Measurements from ENCODE around the gene AKAP13. TPM values are rescaled to one million over a fixed set of nuclear protein-coding genes. Genes with fewer than 3 reads are reported as not detected.
"Not testable (repeated sequence)": the region's sequence is repeated elsewhere in the genome, so short reads cannot be mapped to it uniquely, and the experiment has no call there.

Gene AKAP13
- total RNA-seq, 2 donors from 2014 or later = 87.3 to 106 TPM

DNA sequence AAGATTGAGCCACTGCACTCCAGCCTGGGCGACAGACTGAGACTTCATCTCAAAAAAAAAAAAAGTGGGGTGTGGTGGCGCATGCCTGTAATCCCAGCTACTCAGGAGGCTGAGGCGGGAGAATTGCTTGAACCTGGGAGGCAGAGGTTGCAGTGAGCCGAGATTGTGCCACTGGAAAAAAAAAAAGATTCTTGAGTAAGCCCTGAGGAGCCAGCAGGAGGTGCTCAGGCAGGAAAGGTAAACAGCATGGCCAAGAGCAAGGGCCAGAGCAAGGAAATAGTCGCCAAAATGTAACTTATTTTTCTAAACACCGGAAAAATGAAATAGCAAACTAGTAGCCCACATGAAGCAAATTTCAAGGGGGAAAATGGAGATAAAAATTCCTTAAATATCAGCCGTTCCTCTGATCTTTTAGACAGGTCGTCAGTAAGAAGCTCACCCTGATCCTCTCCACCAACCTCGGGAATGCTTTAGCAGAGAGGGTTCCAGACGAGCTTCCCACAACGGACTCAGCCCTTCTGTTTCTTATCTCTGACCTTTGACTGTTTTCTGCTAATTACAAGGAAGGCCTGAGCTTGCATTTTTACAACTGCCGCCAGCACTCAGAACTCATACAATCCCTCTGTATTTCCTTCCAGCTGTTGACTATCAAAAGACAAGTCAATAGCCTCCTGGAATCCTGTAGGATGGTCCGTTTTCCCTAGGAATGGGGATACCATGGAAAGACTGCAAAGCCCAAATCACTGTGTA, 45.0 kb upstream of the AKAP13 start:
- peak; percentile 72 for DNase-seq
- Histone ChIP-seq H3K27ac (peak overlapping the region; percentile 68), H3K9ac (ENCODE audit: low read depth in 2 of 2, low read length in 2 of 2) (peak overlapping the region in 1 of 2 donors; percentile 47)

DNA sequence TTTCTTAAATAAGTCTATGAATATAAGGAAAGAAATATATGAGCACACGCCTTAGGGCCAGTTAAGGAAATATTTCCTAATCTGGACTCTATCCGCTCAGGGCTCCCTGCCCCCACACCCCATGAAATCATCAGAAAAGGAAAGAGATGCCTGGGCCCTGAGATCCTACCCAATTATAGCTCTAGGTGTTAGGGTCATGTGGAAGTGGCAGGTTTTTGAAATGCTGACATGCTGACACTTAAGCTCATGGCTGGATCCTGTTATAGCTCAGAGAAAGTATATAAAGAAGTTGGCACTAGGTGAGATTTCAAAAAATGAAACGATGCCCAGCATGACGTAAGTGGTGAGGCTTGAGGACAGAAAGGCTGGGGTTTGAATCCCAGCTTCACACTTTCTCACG, 43.5 kb upstream of the AKAP13 start:
- no peaks in the 10 kb centered on the region for H3K36me3 ChIP-seq
- H3K4me1 ChIP-seq = no peaks in the 10 kb centered on the region
- H3K4me3 ChIP-seq = no peak overlapping the region
- intact Hi-C loops (cut with DNase I) = no loop called here
- TF ChIP-seq, protein P1, sequence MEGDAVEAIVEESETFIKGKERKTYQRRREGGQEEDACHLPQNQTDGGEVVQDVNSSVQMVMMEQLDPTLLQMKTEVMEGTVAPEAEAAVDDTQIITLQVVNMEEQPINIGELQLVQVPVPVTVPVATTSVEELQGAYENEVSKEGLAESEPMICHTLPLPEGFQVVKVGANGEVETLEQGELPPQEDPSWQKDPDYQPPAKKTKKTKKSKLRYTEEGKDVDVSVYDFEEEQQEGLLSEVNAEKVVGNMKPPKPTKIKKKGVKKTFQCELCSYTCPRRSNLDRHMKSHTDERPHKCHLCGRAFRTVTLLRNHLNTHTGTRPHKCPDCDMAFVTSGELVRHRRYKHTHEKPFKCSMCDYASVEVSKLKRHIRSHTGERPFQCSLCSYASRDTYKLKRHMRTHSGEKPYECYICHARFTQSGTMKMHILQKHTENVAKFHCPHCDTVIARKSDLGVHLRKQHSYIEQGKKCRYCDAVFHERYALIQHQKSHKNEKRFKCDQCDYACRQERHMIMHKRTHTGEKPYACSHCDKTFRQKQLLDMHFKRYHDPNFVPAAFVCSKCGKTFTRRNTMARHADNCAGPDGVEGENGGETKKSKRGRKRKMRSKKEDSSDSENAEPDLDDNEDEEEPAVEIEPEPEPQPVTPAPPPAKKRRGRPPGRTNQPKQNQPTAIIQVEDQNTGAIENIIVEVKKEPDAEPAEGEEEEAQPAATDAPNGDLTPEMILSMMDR (IDR thresholded peaks at IDR 0.05) = no peak
- no peaks in the 10 kb centered on the region for H3K27me3 ChIP-seq
- no peak overlapping the region for H3K27ac ChIP-seq
- no peak overlapping the region for H3K9ac ChIP-seq (ENCODE audit: low read depth in 2 of 2, low read length in 2 of 2)
- no peaks in the 10 kb centered on the region for H3K9me3 ChIP-seq
- DNase-seq = no peak

More for the DNA sequence above, 45.0 kb upstream of the AKAP13 start:
- no peaks in the 10 kb centered on the region for H3K27me3 ChIP-seq
- intact Hi-C loops (cut with DNase I) = no loop called here
- no peak overlapping the region for H3K4me3 ChIP-seq
- H3K36me3 ChIP-seq = no peaks in the 10 kb centered on the region
- TF ChIP-seq, protein P1 (IDR thresholded peaks at IDR 0.05) = no peak
- no peaks in the 10 kb centered on the region for H3K9me3 ChIP-seq
- peaks cover 3% of the 10 kb centered on the region for H3K4me1 ChIP-seq

DNA sequence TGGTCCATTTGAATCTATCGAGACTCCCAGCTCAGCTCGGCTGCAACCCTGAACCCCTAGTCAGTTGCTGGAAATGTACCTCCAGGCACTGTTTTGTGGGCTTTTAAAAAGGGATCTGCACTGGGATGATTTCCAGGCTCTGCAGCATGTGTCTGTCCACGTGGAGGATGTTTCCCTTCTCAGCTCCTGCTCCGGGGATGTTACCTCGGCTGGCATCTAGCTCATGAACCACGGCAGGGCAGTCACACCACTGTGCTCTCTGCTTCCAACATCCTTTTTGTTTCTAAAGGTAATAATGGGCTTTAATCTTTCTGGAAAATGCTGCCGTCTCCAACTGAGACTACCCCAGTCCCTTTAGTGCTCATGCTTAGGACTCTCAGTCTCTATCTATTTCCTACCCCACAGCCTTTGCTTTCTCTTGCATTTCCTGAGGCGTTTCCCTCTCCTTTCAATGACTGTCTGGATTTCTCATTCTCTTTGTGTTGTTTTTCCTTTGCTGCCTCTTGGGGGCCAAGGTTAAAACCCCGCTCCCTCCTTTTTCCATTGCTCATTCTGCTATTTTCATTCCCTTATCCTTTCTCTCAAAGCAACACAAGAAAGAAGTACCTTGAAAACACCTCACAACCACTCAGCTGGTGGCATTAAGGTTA, 42.9 kb upstream of the AKAP13 start:
- DNase-seq = no peak
- intact Hi-C loops (cut with DNase I) = no loop called here
- TF ChIP-seq, protein P1 (IDR thresholded peaks at IDR 0.05) = no peak
- H3K27ac ChIP-seq = no peak overlapping the region
- no peaks in the 10 kb centered on the region for H3K27me3 ChIP-seq
- no peaks in the 10 kb centered on the region for H3K36me3 ChIP-seq
- H3K4me1 ChIP-seq = no peaks in the 10 kb centered on the region
- no peak overlapping the region for H3K4me3 ChIP-seq
- no peaks in the 10 kb centered on the region for H3K9me3 ChIP-seq
- no peak overlapping the region for H3K9ac ChIP-seq (ENCODE audit: low read depth in 2 of 2, low read length in 2 of 2)

DNA sequence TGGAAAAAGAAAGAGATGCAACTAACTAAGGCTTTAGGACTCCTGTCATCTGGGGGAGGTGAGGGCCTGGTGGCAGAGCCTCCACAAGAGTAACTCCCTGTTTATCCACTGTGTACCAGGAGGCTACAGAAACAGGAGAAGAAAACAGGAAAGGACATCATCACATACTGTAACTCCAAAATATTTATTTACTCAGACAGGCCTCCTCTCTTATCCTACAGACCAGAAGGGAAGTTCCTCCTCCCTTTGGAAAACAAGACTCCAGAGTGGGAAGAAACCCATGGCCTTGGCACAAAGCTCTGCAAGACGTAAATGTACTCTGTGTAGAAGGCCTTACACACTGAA, 40.1 kb upstream of the AKAP13 start:
- no peaks in the 10 kb centered on the region for H3K27me3 ChIP-seq
- TF ChIP-seq, protein P1 (IDR thresholded peaks at IDR 0.05) = no peak
- no peak overlapping the region for H3K4me3 ChIP-seq
- no peaks in the 10 kb centered on the region for H3K36me3 ChIP-seq
- H3K4me1 ChIP-seq = no peaks in the 10 kb centered on the region
- DNase-seq = no peak
- no peaks in the 10 kb centered on the region for H3K9me3 ChIP-seq
- no peak overlapping the region for H3K9ac ChIP-seq (ENCODE audit: low read depth in 2 of 2, low read length in 2 of 2)
- intact Hi-C loops (cut with DNase I) = no loop called here
- H3K27ac ChIP-seq = no peak overlapping the region

DNA sequence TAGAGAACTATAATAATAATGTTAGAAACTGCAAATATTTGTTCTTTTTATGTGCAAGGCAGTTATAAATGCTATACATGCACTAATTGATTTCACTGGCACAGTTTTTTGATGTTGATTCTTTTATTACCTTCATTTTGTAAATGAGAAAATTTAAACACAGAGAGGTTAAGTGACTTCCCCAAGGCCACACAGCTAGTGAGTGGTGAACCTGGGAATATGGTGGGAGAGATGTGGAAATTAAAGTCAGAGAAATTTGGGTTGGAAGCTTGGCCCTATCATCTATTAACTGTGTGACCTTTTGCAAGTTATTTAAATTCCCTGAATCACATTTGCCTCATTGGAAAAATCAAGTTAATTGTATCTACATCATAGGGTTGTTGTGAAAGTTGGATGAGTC, 39.6 kb upstream of the AKAP13 start:
- H3K9ac ChIP-seq (ENCODE audit: low read depth in 2 of 2, low read length in 2 of 2) = no peak overlapping the region
- H3K27me3 ChIP-seq = no peaks in the 10 kb centered on the region
- no peaks in the 10 kb centered on the region for H3K9me3 ChIP-seq
- intact Hi-C loops (cut with DNase I) = no loop called here
- H3K27ac ChIP-seq = no peak overlapping the region
- TF ChIP-seq, protein P1 (IDR thresholded peaks at IDR 0.05) = no peak
- no peaks in the 10 kb centered on the region for H3K4me1 ChIP-seq
- H3K36me3 ChIP-seq = no peaks in the 10 kb centered on the region
- H3K4me3 ChIP-seq = no peak overlapping the region
- no peak for DNase-seq

DNA sequence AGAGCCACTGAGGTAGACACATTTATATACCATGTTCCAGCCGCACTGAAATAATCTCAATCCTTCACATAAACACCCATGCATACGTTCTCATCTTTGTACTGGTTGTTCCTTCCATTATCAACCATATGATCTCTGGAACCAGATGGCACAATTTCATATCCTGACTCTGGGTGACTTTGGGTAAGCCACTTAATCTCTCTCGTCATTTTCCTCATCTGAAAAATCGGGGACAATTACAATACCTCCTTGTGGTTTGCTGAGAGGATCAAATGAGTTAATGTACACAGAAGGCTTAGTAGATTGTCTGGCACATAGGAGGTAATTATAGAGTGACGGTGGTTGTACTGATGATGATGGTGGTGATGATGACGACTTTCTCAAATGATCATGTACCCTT, 38.2 kb upstream of the AKAP13 start:
- H3K36me3 ChIP-seq; intact Hi-C loops (cut with DNase I); H3K9ac ChIP-seq (ENCODE audit: low read depth in 2 of 2, low read length in 2 of 2): not testable (repeated sequence)

DNA sequence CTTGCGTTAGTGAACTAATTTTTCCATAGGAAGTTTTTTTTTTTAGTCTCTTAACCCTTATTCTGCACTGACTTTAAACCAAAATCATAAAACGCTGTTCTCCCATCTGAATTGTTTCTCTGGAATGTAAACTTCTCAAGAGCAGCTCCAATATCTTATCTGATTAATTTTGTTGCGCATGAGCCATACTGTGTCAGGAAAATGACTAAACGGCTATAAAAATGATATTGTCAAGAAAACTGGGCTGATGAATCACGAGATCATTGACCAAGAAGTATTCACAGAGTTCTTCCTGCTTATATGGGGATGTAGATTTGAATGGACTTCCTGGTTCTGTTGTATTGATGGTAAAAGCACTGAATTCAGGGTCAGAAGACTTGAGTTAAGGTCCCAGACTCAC, 37.0 kb upstream of the AKAP13 start:
- not testable (repeated sequence) for H3K36me3 ChIP-seq

More for the DNA sequence above, 38.2 kb upstream of the AKAP13 start:
- H3K27ac ChIP-seq, H3K4me1 ChIP-seq, H3K27me3 ChIP-seq, H3K4me3 ChIP-seq, DNase-seq, H3K9me3 ChIP-seq: not testable (repeated sequence)

DNA sequence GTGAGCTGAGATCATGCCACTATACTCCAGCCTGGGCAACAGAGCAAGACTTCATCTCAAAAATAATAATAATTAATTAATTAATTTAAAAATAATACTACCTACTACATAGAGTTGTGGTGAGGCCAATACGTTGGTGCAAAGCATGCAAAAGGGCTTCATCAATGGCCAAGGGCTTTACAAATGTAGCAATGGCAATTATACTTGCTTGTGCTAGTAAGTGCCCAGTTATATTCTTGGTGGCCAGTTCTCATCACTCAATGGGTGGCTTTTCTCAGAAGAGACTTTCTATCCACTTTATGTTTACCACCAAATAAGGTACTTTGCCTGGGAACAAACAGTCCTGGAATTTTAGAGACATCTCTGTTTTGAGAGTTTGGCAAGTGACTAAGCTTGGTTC, 36.2 kb upstream of the AKAP13 start:
- H3K4me1 ChIP-seq; H3K27me3 ChIP-seq; H3K4me3 ChIP-seq; DNase-seq; intact Hi-C loops (cut with DNase I); H3K36me3 ChIP-seq; H3K9me3 ChIP-seq; H3K9ac ChIP-seq (ENCODE audit: low read depth in 2 of 2, low read length in 2 of 2): not testable (repeated sequence)
- H3K27ac ChIP-seq = peak overlapping the region; percentile 3

More for the DNA sequence above, 37.0 kb upstream of the AKAP13 start:
- H3K9me3 ChIP-seq; H3K4me1 ChIP-seq; H3K9ac ChIP-seq (ENCODE audit: low read depth in 2 of 2, low read length in 2 of 2); H3K4me3 ChIP-seq; H3K27me3 ChIP-seq; DNase-seq; intact Hi-C loops (cut with DNase I): not testable (repeated sequence)
- peak overlapping the region; percentile 3 for H3K27ac ChIP-seq
